ENCODE measurements around the gene B4GALT6. TPM values are rescaled to one million over a fixed set of nuclear protein-coding genes. Genes with fewer than 3 reads are reported as not detected.

Gene B4GALT6
- total RNA-seq, 4 donors from 2014 or later: 1.8 to 3.4 (median 2.2) TPM

DNA sequence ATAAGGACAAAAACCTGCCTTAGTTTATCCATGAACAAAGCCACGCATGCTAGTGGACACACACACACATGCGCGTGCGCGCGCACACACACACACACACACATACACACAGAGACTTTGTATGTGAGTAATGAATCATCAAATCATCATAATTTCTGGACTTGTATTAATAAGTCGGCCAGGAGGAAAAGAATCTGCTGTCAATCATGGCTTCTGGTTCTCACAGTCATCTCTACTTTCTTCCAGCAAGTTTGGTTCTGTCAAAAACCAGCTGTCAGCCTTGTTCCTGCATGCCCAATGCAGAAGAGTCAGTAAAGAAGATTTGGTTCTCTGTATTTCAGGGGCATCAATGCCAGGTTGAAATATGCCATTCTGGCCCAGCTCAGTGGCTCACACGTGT lies 93.8 kb downstream of the B4GALT6 start:
- TF ChIP-seq, protein P1, sequence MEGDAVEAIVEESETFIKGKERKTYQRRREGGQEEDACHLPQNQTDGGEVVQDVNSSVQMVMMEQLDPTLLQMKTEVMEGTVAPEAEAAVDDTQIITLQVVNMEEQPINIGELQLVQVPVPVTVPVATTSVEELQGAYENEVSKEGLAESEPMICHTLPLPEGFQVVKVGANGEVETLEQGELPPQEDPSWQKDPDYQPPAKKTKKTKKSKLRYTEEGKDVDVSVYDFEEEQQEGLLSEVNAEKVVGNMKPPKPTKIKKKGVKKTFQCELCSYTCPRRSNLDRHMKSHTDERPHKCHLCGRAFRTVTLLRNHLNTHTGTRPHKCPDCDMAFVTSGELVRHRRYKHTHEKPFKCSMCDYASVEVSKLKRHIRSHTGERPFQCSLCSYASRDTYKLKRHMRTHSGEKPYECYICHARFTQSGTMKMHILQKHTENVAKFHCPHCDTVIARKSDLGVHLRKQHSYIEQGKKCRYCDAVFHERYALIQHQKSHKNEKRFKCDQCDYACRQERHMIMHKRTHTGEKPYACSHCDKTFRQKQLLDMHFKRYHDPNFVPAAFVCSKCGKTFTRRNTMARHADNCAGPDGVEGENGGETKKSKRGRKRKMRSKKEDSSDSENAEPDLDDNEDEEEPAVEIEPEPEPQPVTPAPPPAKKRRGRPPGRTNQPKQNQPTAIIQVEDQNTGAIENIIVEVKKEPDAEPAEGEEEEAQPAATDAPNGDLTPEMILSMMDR (IDR thresholded peaks at IDR 0.05): no peak
- TF ChIP-seq POLR2A (IDR thresholded peaks at IDR 0.05): no peak
- 67% methylated on average over 8 of the region's 8 CpGs for WGBS

DNA sequence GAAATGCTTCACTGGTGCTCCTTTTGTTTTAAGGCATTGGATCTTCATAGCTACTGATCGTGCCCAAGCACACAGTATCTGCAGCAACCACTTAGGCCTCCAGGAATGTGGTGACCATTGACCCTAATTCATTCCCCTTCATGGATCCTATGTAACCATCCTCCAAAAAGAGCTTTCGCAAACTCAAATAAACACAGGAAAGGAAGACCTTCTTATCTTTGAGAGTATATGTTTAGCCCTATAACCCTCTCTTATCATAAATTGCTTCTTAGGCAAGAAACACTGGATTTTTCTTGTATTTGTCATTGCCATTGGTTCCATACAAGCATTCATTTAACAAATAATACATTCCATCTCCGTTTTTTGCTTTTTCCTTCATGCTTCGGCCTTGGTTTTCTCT lies 96.9 kb downstream of the B4GALT6 start:
- Histone ChIP-seq H3K27me3 (no peaks in the 10 kb centered on the region), H3K9me3 (no peaks in the 10 kb centered on the region), H3K4me3 (no peak overlapping the region), H3K27ac (no peak overlapping the region), H3K4me1 (peaks cover 2% of the 10 kb centered on the region), H3K36me3 (no peaks in the 10 kb centered on the region)
- TF ChIP-seq, protein P1 (IDR thresholded peaks at IDR 0.05): no peak
- TF ChIP-seq POLR2A (IDR thresholded peaks at IDR 0.05) (no peak), EP300 (IDR thresholded peaks at IDR 0.05) (no peak)
- DNase-seq (ENCODE audit: low spot score in 2 of 2): no peak
- WGBS: 92% methylated on average over 4 of the region's 4 CpGs

More for the DNA sequence above, 93.8 kb downstream of the B4GALT6 start:
- Histone ChIP-seq H3K36me3 (no peaks in the 10 kb centered on the region), H3K4me3 (no peak overlapping the region), H3K27me3 (no peaks in the 10 kb centered on the region), H3K27ac (no peak overlapping the region), H3K4me1 (peaks cover 2% of the 10 kb centered on the region), H3K9me3 (no peaks in the 10 kb centered on the region)
- no peak for DNase-seq (ENCODE audit: low spot score in 2 of 2)

DNA sequence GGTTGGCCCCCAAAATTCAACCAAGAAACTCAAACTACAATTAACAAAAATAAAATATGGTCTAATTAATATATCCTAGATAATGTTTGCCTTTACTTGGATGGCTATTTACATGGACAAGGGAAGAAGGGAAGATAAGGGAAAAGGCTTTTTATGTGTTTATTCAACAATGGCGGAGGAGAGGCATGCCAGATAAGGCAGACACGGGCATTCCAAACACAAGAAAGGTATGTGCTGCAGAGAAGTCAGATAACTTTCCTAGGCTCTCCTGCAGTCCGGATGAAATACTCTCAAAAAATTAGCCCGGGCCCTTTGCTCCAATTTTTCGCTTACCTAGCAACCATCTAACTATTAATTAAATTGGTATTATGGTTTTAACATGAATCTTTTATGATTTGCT lies 97.8 kb downstream of the B4GALT6 start:
- no peaks in the 10 kb centered on the region for H3K36me3 ChIP-seq
- H3K9me3 ChIP-seq: no peaks in the 10 kb centered on the region
- H3K27me3 ChIP-seq: no peaks in the 10 kb centered on the region
- H3K4me1 ChIP-seq: peaks cover 2% of the 10 kb centered on the region
- 85% methylated on average over 5 of the region's 5 CpGs for WGBS
- H3K27ac ChIP-seq: no peak overlapping the region
- TF ChIP-seq POLR2AphosphoS5 (IDR thresholded peaks at IDR 0.05): no peak
- TF ChIP-seq, protein P1 (IDR thresholded peaks at IDR 0.05): no peak
- no peak for TF ChIP-seq POLR2A (IDR thresholded peaks at IDR 0.05)
- TF ChIP-seq EP300 (IDR thresholded peaks at IDR 0.05): no peak
- H3K4me3 ChIP-seq: no peak overlapping the region
- no peak for DNase-seq (ENCODE audit: low spot score in 2 of 2)

DNA sequence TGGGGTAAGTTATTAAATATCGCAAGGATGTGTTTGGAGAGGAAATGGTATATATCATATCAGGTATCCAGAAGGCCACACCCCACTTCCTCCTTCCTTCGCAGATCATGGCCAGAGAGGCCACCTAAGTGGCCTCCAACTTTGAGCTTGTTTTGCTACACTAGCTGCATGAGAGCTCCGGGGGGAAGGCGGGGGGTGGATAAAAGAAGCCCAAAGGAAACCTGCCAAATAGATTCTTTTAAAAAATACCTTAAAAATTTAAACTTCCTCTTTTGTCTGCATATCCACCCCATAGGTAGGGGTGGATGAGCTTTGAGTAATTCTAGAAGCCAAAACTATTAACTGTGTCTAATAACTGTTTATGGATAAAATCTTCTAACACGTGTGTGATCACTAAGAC lies 98.4 kb downstream of the B4GALT6 start:
- Histone ChIP-seq H3K27ac (no peak overlapping the region), H3K27me3 (no peaks in the 10 kb centered on the region), H3K9me3 (no peaks in the 10 kb centered on the region), H3K36me3 (no peaks in the 10 kb centered on the region), H3K4me1 (peaks cover under 1% of the 10 kb centered on the region), H3K4me3 (no peak overlapping the region)
- no peak for TF ChIP-seq POLR2AphosphoS5 (IDR thresholded peaks at IDR 0.05)
- TF ChIP-seq POLR2A (IDR thresholded peaks at IDR 0.05): no peak
- TF ChIP-seq EP300 (IDR thresholded peaks at IDR 0.05): no peak
- TF ChIP-seq, protein P1 (IDR thresholded peaks at IDR 0.05): no peak
- DNase-seq (ENCODE audit: low spot score in 2 of 2): no peak
- WGBS: 92% methylated on average over 5 of the region's 5 CpGs

DNA sequence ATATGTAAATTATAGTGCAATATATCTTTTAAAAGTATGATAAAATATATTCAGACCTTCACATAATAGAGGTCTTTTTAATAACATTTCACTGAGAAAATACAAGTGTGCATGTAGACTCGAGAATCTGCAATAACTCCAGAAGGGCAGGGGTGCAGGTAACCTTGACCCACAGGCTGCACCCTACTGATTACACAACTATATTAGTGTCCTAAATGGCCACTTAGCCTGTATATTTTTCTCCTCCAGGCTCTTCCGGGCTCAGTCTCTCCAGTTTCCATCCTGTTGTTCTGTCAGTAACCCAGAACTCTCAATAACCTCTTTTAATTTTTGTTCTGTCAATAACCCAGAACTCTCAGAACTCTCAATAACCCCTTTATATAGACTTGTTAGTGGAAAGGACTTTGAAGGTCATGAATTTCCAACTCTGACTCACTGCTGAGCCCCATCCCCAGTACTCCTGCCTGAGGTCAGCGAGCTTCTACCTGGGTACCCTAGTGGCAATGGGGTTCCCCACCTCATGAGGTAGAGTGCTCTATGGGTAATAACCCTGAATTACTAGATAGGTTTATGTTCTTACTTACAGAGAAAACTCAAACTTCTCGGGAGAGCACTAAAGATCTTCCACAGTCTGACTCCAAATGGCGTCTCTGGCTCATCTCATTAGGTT lies 101.1 kb downstream of the B4GALT6 start:
- Histone ChIP-seq H3K27me3 (no peaks in the 10 kb centered on the region), H3K4me3 (no peak overlapping the region), H3K36me3 (no peaks in the 10 kb centered on the region), H3K4me1 (no peaks in the 10 kb centered on the region), H3K9me3 (no peaks in the 10 kb centered on the region), H3K27ac (no peak overlapping the region)
- DNase-seq (ENCODE audit: low spot score in 2 of 2): no peak
- WGBS: 95% methylated on average over 5 of the region's 5 CpGs
- TF ChIP-seq, protein P1 (IDR thresholded peaks at IDR 0.05): no peak
- no peak for TF ChIP-seq EP300 (IDR thresholded peaks at IDR 0.05)

Data from suprapubic skin (tissue), 4 donors.